Iris pigment epithelial cell (primary cell): ENCODE data around the gene TCTA.
"Not testable (repeated sequence)": the region's sequence is repeated elsewhere in the genome, so short reads cannot be mapped to it uniquely, and the experiment has no call there.

Experiments used
- DNase-seq: peaks from one replicate; pipeline ENCODE4 v3.0.0-alpha.2; 2011; ENCODE audit warnings: low read depth

TCTA gene, protein sequence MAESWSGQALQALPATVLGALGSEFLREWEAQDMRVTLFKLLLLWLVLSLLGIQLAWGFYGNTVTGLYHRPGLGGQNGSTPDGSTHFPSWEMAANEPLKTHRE

DNA sequence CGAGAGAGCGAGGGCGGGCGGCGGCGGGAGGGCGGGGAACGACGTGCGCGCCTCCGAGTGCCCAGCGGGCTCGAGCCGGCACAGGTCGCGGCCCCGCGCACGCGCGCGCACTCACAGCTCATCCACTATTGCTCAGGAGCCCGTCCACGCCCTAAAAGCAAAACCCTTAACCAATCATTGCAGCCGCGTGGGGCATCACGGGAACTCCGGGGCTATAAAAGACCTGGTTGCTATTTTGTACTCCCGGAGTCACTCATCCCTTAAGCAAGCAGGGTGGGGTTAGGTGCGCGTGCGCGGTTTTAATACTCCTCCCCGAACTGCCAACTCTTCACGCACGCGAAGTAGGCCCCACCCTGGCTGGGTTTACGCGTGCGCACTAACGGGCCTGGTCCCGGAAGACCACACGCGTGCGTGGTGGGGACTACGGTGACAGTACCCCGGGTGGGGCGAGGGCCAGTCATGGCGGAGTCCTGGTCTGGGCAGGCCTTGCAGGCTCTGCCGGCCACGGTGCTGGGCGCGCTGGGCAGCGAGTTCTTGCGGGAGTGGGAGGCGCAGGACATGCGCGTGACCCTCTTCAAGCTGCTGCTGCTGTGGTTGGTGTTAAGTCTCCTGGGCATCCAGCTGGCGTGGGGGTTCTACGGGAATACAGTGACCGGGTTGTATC lies at the start of gene TCTA, which contains the start of gene RHOA:
Gene TCTA (plus strand): TSS at position 456 of the 664 bp plus-strand sequence. CDS start 4 bp downstream, at position 460.
Gene RHOA (minus strand): TSS at position 9 of the 664 bp plus-strand sequence. CDS start 36,387 bp downstream, outside the sequence.
- DNase-seq: peak; percentile 100

DNA sequence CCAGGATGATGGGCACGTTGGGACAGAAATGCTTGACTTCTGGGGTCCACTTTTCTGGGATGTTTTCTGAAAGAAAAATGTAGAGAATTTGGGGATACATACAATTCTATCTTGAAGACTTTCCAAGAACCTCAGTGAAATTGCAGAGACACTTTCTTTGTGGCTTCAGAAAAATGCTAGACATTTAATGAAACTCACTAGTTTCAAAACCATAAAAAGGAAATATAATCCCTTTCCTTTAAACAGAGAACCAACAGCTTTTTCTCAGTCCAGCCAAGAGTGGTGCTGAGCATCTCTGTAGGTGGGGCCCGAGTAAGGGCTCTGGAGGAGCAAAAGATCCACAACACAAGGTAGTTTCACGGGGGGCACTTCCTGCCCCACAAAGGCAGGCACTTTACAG lies 49.7 kb upstream of the TCTA start:
- peak; percentile 61 for DNase-seq

DNA sequence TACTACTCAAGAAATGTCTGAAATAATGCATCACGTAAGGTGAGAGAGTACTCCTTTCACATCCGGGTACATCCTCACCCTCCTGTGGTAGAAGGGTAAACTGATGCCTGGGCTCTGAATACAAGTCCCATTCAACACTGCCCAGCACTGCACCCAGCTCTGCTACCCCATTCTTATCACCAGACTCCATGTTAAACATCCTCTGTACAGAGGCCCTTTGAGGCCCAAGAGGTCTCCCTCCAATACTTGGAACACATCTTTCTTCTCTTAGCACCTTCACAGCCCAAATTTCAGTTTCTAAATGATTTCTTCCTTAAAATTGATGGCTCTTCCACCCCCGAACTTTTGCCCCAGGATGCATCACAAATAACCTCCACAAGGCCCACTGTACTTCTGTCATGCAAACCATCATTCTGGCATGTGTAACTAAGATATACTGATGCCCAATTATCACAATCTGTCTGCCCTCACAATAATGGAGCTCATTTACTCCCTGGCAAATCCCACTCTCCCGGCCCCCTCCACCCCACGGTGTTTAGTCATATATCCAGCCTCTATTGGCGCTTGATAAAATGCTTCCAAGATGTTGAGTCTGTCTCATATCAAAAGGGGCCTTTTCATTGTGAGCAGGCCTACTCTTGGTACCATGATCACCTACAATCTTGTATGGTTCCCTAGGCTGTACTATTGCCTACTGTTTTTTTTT lies 41.5 kb upstream of the TCTA start:
- no peak for DNase-seq

DNA sequence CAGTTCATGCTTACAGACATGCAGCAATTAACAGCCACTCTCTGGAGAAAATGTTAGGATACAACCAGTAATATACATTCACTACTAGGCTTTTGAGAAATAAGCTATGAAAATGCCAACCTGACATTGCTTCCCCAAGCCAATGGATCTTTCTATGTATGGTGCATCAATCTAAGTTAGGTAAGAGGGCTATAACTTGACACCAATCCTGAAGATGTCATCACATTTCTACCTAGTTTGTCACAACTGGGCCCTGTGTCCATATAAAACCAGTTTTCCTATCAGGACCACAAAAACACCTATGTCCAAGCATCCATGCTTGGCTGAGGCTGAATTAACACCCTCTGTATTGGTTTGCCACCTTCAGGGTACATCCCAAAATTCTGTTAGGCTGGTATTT lies 40.3 kb upstream of the TCTA start:
- DNase-seq: no peak

DNA sequence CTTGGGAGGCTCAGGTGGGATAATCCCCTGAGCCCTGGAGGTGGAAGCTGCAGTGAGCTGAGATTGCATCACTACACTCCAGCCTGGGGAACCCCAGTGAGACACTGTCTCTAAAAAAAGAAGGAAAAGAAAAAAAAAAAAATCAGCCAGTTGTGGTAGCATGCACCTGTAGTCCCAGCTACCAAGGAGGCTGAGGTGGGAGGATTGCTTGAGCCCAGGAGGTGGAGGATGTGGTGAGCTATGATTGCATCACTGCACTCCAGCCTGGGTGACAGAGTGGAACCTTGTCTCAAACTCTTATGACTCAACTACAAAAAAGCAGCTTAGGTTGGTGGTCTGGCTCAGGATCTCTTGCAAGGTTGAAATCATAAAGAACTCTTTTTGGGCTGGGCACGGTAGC lies 34.7 kb upstream of the TCTA start:
- DNase-seq: peak; percentile 65

DNA sequence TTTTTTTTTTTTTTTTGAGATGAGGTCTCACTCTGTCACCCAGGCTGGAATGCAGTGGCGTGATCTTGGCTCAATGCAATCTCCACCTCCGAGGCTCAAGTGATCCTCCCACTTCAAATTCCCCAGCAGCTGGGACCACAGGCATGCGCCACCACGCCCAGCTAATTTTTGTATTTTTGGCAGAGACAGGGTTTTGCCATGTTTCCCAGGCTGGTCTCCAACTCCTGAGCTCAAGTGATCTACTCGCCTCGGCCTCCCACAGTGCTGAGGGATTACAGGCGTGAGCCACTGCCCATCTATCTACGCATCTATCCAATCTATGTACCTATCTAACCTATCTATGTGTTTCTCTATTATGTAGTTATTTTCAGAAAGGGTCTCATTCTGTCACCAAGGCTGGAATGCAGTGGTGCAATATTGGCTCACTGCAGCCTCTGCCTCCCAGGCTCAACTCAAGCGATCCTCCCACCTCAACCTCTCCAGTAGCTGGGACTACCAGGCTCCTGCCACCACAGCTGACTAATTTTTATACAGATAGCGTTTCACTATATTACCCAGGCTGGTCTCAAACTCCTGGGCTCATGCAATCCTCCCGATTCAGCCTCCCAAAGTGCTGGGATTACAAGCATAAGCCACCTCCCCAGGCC lies 33.9 kb upstream of the TCTA start:
- DNase-seq: peak; percentile 83

DNA sequence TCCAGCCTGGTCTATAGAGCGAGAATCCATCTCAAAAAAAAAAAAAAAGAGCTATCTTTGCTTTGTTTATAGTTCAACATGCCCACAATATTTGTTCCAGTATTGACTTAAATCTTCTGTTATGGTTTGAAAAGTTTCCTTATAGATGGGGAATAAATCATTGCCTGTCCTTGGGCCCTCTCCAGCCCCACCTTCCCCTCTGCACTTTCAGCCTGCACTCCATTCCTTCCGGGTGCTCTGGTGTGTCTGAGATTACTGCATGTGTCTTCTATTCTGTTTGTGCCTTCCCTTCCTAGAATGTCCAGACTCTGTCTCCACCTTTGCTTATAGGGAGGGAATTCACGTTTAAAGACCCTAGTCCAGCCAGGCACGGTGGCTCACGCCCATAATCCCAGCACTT lies 28.8 kb upstream of the TCTA start:
- DNase-seq: no peak

DNA sequence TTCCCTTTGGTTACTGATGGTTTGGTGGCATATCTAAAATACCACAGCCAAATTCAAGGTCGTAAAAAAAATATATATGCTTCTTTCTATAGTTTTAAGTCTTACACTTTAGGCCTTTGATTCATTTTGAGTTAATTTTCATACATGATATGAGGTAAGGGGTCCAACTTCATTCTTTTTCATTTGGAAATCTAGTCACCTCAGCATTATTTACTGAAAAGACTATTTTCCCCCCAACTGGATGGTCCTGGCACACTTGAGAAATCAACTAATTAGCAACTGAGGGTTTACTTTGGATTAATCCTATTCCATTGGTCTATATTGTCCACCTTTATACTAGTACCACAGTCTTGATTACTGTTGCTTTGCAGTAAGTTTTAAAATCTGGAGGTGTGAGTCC lies 26.6 kb upstream of the TCTA start:
- DNase-seq: no peak

DNA sequence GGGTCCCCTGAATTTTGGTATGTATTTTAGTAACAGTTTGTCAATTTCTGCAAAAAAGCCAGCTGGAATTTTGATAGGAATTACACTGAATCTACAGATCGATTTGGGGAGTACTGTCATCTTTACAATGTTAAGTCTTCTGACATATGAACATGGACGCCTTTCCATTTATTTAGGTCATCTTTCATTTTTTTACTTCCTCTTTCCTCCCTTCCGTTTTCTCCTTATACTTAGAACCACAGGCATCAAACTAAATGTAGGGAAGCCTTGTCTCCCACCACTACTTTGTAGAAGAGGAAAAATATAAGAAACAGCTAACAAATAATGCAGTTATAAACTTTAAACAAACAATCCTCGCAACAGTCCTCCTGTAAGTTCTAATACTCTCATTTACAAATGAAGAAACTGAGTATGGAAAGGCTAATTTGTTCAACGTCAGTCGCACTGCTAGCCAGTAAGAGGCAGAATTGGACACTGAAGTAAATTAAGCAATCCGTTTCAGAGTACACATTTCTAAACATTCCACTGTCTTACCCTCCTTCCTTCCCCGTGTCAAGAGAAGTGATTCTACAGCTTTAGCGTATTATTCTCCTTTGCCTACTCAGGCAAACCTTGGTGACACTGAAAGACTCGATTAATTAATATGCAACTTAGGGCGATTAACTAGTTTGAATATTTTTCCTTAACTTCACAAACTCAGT lies 26.0 kb upstream of the TCTA start:
- no peak for DNase-seq

DNA sequence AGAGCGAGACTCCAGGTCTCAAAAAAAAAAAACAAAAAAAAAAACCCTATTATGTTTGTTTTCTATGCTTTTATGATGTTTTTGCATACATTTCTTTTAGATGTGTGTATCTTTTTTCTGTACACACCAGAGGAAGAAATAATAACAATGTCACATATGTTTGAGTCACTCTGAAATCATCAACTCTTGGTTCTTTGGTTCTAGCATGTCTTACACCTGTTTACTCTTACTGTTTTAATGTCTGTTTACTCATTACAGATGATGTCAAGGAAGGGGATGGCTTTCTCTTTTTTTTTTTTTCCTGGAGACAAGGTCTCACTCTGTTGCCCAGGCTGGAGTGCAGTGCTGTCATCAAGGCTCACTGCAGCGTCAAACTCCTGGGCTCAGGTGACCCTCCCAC lies 24.5 kb upstream of the TCTA start:
- DNase-seq: no peak

DNA sequence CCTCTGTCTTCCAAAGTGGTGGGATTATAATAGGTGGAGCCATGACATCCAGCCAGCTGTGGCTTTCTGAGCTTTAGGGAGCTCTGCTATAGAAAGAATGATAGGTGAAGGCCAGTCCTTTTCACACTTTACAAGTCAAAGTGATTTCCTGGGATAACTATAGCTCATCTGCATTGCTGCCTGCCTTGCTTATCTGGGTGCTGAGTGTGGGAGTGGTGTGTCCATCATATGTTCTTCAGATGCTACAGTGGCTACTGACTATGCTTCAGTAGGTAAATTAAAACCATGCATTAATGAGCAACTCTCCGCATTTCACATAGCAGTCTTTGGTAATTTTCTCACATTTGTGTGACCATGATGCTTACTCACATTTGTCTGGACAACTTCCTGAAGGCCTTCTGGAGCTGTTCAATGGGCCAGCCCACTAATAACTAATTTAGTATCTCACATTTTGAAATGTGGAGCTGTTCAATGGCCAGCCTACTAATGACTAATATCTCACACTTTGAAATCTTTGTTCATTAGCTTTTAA lies 23.9 kb upstream of the TCTA start:
- peak; percentile 15 for DNase-seq

DNA sequence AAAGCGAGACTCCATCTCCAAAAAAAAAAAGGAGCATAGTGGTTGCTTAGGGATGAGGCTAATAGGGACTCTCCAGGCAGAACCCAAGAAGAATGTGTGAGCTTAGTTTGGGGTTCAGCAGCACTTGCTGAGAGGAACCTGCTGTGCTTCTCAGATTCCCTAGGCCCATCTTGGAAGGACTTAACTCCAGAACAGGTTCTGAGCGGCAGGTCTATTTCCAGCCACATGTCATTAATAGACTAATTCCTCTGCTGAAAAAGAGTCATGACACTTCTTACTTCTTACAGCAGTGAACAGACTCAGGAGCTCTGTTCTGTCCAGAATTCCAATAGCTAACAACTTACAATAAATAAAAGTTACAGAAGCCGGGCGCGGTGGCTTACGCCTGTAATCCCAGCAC lies 22.9 kb upstream of the TCTA start:
- no peak for DNase-seq

DNA sequence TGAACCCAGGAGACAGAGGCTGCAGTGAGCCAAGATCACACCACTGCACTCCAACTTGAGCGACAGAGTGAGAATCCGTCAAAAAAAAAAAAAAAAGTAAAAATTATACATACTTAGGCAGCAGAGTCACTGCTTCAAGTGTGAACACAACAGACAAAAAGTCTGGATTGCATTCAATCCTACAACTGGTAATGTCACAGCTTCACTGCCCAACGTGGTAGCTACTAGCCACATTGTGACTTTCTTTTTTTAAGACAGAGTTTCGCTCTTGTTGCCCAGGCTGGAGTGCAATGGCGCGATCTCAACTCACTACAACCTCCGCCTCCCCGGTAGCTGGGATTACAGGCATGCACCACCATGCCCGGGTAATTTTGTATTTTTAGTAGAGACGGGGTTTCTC lies 20.9 kb upstream of the TCTA start:
- not testable (repeated sequence) for DNase-seq

DNA sequence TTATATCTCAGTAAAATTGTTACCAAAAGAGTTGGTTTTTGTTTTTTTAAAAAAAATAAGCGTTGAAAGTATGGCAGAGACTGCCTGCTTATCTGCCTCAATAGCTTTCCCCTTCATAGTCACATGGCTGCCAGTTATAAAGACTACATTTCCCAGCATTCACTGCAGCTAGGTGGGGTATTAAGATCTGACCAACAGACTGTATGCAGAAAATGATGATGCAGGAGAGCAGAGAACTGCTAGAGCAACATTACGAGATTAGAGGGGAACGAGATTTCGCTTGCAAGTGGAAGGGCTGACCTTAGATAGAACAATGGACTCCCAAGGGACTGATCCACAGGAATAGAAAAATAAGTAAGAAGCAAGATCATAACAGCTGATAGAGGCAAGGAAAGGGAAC lies 14.8 kb upstream of the TCTA start:
- DNase-seq: peak; percentile 41

DNA sequence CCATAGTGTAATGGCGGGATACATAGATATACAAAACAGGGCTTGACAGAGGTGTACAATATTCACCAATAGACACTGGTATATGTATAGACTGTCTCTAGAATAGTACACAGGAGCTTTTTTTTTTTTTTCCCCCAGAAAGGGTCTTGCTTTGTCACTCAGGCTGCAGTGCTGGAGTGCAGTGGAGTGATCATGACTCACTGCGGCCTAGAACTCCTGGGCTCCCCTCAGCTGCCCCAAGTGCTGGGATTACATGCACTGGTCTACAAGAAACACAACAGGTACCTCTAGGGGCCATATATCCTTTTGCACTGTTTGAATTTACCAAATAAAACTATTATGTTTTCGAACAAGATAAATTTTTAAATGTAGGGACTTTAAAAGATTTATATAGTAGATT lies 12.8 kb upstream of the TCTA start:
- peak; percentile 59 for DNase-seq

DNA sequence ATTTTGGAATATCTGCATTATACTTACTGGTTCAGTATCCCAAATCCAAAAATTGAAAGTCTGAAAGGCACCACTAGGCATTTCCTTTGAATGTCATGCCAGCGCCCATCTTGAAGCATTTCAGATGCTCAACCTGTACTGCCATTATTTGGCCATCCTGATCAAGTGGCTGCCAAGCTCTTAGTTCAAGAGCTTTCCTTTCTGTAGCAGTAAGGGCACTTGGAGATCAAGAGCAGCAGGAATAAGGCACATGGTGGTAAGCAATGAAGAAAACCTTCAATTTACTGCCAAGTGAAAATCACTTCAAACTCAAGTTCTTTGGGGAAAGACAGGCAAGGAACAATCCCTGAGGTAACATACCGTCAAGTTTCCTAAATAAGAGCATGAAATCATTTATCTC lies 10.5 kb upstream of the TCTA start:
- no peak for DNase-seq

DNA sequence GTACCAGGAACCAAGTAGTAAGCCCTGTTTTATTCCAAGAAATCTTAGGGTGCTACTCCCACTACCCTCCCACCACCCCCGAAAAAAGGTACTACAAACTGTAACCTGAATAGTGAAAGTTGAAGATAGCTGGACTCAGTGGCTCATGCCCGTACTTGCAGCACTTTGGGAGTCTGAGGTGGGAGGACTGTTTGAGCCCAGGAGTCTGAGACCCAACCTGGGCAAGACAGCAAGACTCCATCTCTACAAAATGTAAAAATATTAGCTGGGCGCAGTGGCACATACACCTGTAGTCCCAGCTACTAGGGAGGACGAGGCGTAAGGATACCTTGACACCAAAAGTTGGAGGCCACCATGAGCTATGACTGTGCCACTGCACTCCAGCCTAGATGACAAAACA lies 8.3 kb upstream of the TCTA start:
- DNase-seq: no peak

DNA sequence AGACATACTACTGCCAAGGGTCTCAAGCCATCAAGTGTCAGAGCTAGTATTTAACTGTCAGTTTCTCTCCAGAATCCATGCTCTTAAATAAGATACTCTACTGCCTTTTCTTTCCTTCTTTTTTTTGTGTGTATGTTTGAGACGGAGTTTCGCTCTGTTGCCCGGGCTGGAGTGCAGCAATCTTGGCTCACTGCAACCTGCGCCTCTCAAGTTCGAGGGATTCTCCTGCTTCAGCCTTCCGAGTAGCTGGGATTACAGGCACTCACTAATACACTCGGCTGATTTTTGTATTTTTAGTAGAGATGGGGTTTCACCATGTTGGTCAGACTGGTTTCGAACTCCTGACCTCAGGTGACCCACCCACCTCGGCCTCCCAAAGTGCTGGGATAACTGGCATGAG lies 6.7 kb upstream of the TCTA start:
- not testable (repeated sequence) for DNase-seq

DNA sequence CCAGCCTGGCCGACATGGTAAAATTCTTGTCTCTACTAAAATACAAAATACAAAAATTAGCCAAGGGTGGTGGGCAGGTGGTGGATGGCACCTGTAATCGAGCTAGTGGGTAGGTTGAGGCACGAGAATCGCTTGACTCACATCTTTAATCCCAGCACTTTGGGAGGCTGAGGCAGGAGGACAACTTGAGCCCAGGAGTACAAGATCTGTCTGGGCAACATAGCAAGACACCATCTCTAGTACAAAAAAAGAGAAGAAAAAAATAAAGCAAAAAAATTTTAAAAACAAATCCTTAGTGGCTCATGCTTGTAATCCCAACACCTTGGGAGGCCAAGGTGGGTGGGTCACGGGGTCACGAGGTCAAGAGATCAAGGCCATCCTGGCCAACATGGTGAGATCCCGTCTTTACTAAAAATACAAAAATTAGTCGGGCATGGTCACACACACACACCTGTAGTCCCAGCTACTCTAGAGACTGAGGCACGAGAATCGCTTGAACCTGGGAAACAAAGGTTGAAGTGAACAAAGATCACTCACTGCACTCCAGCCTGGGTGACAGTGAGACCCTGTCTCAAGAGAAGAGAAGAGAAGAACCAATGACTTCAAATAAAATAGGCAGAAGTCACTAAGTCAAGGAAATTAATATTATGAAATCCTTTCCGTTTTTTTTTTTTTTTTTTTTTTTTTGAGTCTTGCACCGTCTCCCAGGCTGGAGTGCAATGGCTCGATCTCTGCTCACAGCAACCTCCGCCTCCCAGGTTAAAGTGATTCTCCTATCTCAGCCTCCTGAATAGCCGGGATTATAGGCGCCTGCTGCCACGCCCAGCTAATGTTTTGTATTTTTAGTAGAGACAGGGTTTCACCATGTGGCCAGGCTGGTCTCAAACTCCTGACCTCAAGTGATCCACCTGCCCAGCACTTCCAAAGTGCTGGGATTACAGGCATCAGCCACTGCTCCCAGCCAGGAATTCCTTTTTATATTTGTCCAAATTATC lies 5.4 kb upstream of the TCTA start:
- DNase-seq: no peak

DNA sequence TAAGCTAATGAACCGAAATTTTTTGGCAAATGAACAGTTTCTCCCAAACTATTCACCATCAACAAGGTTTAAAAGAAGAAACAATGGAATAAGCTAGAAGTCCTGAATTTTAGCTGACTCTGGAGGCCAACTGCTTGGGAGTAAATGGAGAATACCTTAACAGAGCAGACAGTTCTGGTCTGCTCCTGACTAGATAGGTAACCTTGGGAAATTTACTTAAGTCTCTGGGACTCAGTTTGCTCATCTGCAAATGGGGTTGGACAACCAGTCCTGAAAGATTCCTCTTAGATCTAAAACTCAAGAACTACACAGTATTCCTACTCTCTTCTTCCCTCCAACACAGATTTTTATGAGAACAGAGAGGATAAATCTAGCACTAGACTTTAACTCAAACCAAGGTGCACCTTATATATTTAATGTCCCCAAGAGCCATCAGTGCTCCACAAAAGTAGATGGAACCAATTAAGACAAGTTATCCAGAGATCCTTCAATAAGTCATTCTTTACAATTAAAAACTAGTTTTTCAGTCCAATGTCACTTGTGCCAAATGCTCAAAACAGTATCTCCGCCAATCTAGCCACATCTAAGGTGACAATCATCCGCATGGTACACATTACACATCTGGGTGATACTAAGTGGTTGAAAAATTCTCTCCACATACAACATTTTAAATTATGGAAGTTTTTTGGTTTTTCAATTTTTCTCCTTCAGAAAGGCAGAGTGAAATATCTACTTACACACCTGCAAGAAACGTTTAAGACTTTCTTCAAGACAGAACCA lies 2.0 kb upstream of the TCTA start:
- DNase-seq: no peak
